CD4-positive, alpha-beta T cell treated with Interleukin-6 for 4 hours (primary cell): ENCODE data around the gene OXCT2.
A peak's percentile ranks its signal among the peaks of the same experiment; 100 is the strongest.

ENCODE experiments used
- DNase-seq: peaks from one replicate; pipeline ENCODE4 v3.0.0-alpha.2; 2020; ENCODE audit warnings: mixed read lengths

The OXCT2 gene

GRCh38 chr1:39732730-39733129 is 38.4 kb downstream of the OXCT2 start:
- no peak for DNase-seq

- no peak for DNase-seq
Observed at GRCh38 chr1:39729842-39730241, 41.3 kb downstream of the OXCT2 start.

- no peak for DNase-seq
Observed at GRCh38 chr1:39729030-39729429, 42.1 kb downstream of the OXCT2 start.

GRCh38 chr1:39727932-39728317 is 43.2 kb downstream of the OXCT2 start:
- no peak for DNase-seq

- no peak for DNase-seq
Observed at GRCh38 chr1:39727221-39727931, 43.8 kb downstream of the OXCT2 start.

GRCh38 chr1:39726600-39726999 is 44.5 kb downstream of the OXCT2 start:
- DNase-seq = no peak

GRCh38 chr1:39722495-39722894 is 48.7 kb downstream of the OXCT2 start:
- DNase-seq = no peak

- no peak for DNase-seq
Observed at GRCh38 chr1:39721664-39722063, 49.5 kb downstream of the OXCT2 start.

GRCh38 chr1:39720094-39720999 is 50.8 kb downstream of the OXCT2 start:
- peak; percentile 10 for DNase-seq
